Ammon's horn (tissue), 1 donor: Measurements from ENCODE around the gene SYT7.
"Not testable (repeated sequence)": the region's sequence is repeated elsewhere in the genome, so short reads cannot be mapped to it uniquely, and the experiment has no call there.

Experiments
- DNase-seq: peaks from one replicate; pipeline ENCODE4 v3.0.0-alpha.2; 2016; ENCODE audit warnings: low spot score

The SYT7 gene, protein sequence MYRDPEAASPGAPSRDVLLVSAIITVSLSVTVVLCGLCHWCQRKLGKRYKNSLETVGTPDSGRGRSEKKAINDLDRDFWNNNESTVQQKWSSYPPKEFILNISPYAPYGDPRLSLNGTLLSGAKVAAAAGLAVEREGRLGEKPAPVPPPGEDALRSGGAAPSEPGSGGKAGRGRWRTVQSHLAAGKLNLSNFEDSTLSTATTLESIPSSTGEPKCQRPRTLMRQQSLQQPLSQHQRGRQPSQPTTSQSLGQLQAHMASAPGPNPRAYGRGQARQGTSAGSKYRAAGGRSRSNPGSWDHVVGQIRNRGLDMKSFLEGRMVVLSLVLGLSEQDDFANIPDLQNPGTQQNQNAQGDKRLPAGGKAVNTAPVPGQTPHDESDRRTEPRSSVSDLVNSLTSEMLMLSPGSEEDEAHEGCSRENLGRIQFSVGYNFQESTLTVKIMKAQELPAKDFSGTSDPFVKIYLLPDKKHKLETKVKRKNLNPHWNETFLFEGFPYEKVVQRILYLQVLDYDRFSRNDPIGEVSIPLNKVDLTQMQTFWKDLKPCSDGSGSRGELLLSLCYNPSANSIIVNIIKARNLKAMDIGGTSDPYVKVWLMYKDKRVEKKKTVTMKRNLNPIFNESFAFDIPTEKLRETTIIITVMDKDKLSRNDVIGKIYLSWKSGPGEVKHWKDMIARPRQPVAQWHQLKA

DNA sequence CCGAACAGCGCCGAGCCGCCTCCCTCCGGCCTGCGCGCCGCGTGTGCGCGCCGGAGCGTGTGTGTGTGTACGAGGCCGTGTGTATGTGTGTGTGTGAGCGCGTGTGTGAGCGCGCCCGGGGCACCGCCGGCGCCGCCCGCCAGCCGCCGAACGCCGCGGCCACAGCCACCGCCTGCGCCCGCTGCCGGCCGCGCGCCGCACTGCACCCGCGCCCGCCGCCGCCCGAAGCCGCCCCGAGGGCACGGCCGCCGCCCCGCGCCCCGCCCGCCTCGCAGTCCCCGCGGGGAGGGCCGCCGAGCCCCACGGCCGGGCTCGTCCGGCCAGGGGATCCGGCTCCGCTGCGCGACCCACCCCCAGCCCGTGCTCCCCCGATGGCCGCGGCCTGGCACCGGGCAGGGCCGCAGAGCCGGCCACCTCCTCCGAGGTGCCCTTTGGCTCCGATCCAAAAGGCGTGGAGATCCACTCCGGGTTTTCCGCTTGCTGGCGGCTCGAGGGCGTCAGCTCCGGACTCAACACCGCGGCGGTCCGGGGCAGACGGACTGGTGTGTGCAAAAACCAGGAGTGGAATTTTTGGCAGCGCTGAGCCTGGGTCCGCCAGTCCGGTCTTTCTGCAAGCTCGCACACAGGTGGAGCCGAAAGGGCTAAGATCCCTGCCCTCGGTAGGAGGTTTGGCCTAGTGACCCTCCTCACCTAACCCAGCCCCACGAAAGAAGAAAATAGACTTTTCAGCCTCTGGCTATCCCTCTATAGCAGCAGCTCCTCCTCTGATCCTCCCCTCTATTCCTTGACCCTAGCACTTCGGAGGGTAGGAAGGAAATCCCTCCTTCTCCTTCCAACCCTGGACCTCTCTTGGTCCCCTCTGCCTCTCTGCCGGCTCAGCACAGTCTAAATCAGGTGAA is at the start of gene SYT7:
Gene SYT7 (minus strand): TSS at position 47 of the 899 bp plus-strand sequence. CDS start 256 bp downstream, outside the sequence.
- peak; percentile 95 for DNase-seq

GRCh38 chr11:61630089-61630488 is 49.2 kb upstream of the SYT7 start:
- no peak for DNase-seq

DNA sequence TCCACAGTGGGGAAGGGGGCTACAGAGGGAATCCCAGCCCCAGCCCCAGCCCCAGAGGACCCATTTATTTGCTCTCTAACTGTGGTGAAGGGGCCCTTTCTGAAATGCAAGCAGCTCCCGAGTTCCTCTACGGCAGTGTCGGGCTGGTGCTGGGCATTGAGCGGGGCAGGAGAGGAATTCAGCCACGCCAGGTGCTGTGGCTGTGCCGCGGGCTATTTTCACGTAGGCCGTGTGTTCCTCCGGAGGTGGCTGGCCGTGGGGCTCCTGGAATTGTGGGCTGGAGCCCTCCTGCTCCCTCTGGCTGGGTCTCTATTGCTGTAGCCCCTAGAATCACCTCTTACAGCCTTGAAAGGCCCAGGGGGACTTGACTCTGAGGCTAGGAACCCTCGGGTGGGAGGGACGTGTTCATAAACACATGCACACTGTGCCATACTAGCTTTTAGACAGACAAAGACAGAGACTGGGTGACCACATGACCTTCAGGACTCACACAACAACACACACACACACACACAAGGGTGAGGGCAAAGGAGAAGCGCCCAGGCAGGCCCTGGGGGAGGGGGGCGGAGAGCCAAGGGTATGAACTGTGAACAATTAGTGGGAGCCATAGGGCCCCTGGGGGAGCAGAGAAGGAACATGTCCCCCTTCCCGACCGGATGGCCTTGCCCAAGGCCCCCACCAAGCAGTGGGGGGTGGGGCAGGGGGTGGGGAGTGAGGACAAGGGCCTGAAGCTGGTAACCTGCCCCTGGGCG is 48.4 kb upstream of the SYT7 start:
- no peak for DNase-seq

DNA sequence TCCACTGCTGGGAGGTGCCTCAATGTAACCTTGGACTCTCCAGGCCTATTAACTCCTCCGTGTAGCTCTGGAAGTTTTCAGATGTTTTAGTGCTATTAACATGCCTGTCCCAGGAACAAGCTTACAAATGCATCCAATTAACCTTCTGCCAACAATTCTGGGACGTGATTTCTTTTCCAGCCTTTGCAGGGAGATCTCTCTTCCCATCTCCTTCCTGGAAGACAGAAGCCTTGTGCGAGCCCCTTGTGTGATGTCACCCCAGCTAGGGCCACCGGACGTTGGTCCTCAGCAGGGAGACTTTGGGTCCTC is 47.7 kb upstream of the SYT7 start:
- no peak for DNase-seq

DNA sequence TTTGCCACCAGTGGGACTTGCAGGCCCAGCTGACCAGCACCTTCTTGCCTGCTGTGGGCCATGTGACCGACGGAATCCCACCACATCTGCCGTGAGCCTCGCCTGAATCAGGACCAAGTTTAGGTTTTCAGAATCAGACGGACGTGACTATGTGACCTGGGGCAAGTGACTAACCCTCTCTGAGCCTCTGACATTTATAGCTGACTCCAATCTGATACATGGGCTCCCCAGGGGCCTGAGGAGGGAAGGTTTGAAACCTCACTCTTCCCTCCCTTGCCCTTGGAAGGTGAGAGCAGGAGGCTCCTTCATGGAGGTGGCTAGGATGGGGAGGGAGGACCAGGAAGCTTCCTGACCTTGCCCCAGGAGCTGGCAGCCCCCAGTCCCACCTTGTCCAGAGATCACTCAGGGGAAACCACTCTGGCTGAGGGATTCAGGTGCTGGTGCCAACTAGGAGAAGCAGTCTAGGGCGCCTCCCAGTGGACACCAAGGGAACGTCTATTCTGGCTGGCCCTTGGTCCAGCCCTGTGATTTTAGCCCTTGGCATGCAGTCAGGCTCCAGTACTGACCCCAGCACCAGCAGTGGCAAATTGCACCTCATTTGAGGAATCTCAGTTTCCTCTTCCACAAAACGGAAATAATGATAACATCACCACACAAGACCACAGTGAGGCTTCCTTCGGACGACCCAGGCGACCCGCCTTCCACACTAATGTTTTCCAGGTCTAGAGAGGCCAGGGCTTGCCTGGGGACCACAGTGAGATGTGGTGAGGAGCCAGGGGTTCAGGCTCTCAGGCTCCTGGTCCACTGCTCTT is 47.2 kb upstream of the SYT7 start:
- DNase-seq: peak; percentile 42

DNA sequence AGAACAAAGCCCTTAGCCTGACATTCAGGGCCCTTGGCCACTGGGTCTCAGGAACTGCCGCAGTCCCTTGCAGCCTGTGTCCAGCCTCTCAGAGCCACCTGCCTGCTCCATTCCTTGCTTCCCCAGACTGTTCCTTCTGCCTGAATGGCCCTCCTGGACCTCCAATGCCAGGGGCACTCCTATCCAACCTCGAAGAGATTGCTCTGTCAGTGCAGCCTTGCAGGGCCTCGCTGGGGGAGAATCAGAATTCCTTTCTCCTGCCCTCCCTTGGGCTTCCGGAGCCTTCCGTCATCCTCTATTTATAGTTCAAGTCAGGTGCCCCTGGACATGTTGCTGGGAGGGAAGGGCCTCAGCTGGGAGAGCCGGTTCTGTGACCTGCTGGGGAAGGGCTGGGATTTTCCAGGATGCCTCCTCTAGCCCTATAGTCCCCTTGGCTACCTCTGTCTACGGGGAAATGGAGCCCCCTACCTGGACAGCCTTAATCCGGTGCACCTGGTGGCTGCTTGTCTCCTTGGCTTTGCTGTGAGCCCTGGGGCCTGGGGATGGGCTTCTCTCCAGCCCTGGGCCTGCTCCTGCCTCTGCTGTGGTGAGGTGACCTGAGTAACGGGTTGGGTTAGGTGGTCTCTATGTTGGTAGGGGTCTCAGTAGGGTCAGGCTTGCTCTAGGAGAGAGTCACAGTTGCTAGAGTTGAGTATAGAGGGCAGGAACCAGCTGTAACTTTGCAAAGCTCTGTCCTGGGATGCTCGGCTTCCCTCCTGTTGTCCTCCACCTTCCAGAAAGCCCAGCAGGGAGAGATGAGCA is 45.9 kb upstream of the SYT7 start:
- DNase-seq: no peak

DNA sequence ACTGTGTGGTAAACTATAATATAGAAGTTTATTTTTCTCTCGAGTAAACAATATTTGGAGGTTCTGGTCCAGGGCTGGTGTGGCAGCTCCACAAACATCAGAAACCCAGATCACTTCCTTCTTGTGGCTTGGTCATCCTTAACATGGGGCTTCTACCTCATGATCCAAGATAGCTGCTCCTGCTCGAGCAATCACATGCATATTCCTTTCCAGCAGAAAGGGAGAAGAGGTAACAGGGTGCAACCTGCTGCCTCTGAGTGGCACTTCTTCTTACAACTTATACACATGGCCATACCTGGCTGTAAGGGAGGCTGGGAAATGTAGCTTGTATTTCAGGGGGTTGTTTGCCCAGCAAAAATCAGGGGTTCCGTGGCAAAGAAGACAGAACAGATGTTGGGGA is 44.6 kb upstream of the SYT7 start:
- no peak for DNase-seq

GRCh38 chr11:61621917-61622585 is 41.2 kb upstream of the SYT7 start:
- no peak for DNase-seq

- DNase-seq: no peak
Measured at GRCh38 chr11:61619471-61620226, 38.8 kb upstream of the SYT7 start.

GRCh38 chr11:61618978-61619377 is 38.1 kb upstream of the SYT7 start:
- no peak for DNase-seq

DNA sequence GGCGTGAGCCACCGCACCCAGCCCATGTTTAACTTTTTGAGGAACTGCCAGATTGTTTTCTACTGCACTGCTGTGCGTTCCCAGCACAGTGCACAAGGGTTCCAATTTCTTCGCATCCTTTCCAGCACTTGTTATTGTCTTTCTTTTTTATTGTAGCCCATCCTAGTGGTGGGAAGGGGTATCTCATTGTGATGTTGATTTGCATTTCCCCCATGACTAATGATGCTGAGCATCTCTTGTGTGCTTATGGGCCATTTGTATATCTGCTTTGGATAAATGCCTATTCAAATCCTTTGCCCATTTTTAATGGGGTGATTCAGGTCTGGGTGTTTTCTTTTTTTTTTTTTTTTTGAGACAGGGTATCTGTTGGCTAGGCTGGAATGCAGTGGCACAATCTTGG is 36.6 kb upstream of the SYT7 start:
- no peak for DNase-seq

DNA sequence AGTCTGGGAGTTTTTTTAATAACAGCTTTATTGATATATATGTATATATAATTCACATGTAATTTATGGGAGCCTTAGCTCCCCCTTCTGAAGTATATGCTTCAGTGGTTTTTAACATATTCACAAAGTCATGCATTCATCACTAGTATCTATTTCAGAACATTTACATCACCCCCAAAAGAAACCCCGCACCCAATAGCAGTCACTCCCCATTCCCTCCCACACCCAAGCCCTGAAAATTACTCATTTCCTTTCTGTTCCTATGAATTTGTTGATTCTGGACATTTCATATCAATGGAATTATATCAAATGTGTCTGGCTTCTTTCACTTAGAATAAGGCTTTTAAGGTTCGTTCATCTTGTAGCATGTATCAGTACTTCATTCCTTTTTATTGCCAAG is 35.6 kb upstream of the SYT7 start:
- DNase-seq: no peak

- DNase-seq: not testable (repeated sequence)
Measured at GRCh38 chr11:61614782-61615181, 33.9 kb upstream of the SYT7 start.

GRCh38 chr11:61613870-61614269 is 33.0 kb upstream of the SYT7 start:
- DNase-seq: no peak

GRCh38 chr11:61613051-61613450 is 32.2 kb upstream of the SYT7 start:
- no peak for DNase-seq

GRCh38 chr11:61611309-61611708 is 30.4 kb upstream of the SYT7 start:
- DNase-seq: no peak

GRCh38 chr11:61610905-61611304 is 30.0 kb upstream of the SYT7 start:
- no peak for DNase-seq

DNA sequence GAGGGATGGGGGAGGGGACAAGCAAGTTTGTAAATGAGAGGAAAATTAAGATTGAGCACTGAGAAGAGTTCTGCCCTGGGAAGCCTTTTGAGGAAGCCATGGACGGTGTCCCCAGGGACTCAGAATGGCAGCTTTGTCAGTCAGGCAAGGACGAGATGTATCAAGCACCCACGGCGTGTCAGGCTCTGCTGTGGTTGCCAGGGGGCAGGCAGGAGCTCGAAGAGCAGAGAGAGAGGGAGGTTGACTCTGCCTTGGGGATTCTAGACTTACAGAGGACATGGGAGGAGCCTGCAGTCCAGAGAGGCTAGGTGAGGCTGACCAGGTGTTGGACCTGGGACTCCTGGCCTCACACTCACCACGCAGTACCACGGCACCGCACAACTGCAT is 29.1 kb upstream of the SYT7 start:
- DNase-seq: peak; percentile 37
